DMS 273 (cell line): Measurements from ENCODE around the gene PPP4R4.
"Not testable (repeated sequence)": the region's sequence is repeated elsewhere in the genome, so short reads cannot be mapped to it uniquely, and the experiment has no call there.

ENCODE experiments used
- DNase-seq: peaks from one replicate; lab custom pipeline; 2025; ENCODE audit not compliant: unreplicated experiment; lab: John Stamatoyannopoulos, UW

Gene PPP4R4

DNA sequence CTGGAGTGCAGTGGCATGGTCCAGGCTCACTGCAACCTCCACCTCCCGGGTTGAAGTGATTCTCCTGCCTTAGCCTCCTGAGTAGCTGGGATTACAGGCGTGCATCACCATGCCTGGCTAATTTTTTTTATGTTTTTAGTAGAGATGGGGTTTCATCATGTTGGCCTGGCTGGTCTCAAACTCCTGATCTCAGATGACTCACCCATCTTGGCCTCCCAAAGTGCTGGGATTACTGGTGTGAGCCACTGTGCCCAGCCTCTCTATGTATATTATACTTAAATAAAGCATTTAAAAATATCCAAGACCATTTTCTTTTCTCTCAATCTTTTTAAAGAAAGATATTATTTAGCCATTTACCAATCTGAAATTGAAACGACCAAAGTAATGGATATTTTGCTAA is 90.1 kb downstream of the PPP4R4 start:
- not testable (repeated sequence) for DNase-seq

DNA sequence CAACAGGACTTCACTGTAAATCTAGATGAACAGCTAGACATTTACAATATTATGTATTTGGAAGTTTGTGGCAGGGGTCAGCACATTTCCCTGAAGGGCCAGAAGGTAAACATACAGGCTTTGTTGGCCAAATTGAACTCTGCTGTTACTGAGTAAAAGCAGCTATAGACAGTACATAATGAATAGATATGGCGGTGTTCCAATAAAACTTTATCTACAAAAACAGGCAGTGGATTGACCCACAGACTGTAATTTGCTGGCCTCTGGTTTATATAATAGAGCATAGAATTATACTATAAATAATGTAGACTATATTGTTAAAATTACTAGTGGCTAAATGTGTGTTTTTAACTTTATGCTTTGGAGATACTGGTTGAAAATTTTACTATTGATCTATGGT is 93.2 kb downstream of the PPP4R4 start:
- no peak for DNase-seq

DNA sequence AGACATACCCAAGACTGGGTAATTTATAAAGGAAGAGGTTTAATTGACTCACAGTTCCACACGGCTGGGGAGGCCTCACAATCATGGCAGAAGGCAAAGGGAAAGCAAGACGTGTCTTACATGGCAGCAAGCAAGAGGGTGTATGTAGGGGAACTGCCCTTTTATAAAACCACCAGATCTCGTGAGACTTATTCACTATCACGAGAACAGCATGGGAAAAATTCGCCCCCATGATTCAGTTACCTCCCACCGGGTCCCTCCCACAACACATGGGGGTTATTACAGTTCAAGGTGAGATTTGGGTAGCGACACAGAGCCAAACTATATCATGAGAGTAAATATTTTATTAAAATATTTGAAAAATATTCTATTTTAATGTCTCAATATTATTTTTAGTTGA is 94.5 kb downstream of the PPP4R4 start:
- DNase-seq = not testable (repeated sequence)

DNA sequence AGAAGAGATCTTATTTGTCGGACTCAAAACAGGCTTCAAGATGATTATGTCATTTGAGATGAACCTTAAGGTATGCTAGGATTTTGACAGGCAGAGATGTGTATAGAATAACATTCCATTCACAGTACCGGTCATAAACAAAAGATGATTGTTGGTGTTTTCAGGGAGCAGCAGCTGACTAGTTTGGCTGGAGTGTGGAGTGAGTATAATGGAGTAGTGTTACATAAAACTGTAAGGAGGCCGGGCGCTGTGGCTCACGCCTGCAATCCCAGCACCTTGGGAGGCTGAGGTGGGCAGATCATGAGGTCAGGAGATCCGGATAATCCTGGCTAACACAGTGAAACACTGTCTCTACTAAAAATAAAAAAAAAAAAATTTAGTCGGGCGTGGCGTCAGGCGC is 95.0 kb downstream of the PPP4R4 start:
- no peak for DNase-seq

DNA sequence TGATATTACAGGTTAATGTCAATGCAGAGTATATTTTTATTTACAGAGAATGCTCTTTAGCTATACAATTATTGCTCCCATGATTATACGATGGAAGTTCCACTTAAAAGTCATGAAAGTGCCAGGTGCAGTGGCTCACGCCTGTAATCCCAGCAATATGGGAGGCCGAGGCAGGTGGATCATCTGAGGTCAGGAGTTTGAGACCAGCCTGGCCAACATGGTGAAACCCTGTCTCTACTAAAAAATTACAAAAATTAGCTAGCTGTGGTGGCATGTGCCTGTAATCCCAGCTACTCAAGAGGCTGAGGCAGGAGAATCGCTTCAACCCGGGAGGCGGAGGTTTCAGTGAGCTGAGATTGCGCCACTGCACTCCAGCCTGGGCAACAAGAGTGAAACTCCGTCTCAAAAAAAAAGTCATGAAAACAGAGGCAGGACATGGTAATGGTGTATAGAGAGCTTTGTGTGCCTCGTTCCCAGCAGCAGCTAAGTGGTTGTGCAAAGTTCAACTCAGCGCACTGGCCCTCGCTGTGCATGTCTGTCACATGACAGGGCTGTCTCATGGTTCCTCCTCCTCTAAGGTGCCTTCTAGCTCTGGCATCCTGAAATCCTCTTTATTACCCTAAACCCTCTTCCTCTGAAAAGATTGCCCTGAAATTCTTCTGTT is 102.9 kb downstream of the PPP4R4 start:
- not testable (repeated sequence) for DNase-seq

DNA sequence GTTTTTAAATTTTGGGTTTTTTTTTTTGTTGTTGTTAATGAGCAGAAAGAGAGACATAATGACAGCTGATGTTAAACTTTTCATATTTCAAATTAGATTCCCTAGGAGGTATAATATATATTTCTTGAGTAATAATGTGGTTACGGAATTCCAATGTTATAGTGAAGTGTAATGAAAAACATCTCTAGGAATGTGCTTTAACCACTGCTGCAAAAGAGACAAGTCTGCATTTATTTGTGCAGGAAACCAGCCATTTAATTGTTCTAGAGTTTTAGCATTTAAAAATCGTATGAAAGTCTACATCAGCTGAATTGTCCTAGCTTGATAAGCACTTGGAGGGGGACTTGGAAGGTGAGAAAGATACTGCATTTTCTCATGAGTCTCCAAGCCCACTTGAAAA is 104.6 kb downstream of the PPP4R4 start:
- DNase-seq = no peak

DNA sequence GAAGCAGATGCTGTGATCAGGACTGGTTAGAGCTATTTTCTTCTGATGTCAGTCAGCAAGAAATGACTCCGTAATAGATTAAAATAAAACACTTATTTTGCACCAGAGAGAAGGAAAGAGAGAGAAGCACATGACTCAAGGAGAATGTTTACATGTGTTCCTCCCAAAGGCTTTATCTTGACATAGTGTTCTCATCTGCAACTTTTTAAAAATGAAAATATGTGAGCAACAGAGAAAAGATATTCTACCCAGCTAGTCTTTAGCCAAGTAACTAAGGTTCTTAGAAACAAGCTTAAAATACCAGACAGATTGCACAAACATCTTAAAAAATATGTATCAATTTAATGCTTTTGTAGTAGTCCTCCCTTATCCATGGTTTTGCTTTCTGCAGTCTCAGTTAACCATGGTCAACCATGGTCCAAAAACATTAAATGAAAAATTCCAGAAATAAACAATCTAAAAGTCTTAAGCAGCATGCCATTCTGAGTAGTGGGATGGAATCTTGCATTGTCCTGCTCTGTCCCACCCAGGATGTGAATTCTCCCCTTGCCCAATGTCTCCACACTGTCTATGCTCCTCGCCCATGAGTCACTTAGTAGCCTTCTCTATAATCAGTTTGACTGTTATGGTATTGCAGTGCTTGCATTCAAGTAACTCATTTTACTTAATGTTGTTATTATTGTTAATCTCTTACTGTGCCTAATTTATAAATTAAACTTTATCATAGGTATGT is 109.0 kb downstream of the PPP4R4 start:
- no peak for DNase-seq

DNA sequence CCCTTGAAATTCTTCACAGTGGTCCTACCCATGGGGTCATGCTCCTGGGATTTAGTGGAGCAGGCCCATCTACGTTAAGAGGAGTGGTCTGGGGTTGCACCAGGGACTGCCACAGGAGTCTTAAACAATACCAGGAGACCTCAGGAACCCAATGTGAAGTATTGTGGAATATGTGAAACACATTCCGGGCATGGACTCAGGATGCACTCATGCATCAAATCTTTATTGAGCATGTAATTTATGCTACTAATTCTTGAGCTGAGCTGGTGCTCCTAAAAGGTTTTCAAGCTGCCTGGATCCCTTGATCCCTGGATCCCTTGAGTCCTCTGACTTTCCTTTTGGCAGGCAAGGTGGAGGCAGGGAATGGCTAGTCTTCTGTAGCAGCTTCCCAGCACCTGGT is 110.1 kb downstream of the PPP4R4 start:
- no peak for DNase-seq

DNA sequence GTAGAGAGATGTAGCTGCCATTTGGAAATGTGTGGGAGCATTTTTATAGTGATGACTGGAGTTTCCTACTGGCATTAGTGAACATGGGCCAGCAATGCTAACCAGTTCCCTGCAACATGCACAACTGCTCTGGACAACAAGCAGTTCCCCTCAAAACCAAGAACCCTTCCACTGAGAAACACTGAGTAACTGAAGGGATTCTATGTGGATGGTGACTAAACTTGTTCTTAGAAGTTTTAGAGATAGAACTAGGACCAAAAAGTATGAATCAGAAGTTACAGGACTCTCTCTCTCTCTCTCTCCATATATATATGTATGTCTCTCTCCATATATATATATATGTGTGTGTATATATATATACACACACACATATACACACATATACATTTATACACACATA is 111.0 kb downstream of the PPP4R4 start:
- DNase-seq = no peak

DNA sequence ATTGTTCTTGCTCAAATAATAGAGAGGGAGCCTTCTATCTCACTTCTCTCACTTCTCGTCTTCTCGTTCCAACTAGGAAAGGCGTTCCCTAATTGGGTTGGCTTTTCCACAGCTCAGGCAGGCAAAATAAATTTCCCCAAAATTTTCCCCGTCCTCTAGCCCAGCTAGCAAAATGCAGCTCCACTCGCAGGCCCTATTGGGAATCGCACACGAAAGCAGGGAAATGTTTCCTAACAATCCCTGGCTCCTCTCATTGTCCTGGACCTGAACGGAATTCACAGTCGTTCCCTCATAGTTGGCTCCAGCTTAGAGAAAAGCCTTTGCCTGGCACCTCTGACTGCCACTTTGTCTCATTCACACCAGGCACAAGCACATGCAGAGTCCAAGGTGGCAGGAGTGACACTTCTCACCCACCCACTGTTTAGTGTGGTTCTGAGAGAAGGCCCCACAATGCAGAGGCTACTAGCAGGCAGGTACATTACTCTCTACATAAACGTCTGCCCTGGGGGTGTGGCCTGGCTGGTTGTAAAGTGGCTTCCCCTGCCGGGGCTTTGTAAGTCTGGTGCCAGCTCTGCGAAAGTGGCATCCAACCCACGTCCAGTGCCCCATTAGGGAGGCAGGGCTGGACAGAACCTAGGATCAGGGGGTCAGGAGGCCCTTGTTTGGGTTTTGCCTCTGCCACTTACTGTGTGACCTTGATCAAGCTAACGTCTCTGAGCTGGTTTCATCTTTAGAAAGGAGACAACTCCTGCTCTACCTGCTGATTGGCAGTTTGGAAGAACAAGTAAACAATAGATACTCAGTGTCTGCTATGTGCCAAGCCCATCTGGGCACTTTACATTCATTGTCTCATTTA is 114.7 kb downstream of the PPP4R4 start:
- DNase-seq = no peak

DNA sequence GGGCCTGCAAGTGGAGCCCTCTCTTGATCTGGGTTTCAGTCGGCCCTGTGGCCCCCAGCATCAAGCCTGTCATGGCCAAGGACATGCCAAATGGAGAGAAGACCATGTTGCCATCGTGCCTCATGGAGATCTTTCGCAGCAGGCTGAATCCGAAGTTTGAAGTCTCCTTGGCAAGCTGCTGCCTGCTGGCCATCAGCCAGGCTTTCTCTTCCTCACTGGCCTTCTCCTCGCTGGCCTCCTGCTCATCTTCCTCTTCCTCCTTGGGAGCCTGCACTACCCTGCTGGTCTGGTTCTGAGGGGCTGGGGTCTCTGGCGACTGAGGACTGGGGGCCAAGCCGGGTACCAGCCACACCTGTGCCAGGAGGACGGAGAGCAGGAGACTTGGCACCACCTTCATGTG is 116.1 kb downstream of the PPP4R4 start:
- no peak for DNase-seq

DNA sequence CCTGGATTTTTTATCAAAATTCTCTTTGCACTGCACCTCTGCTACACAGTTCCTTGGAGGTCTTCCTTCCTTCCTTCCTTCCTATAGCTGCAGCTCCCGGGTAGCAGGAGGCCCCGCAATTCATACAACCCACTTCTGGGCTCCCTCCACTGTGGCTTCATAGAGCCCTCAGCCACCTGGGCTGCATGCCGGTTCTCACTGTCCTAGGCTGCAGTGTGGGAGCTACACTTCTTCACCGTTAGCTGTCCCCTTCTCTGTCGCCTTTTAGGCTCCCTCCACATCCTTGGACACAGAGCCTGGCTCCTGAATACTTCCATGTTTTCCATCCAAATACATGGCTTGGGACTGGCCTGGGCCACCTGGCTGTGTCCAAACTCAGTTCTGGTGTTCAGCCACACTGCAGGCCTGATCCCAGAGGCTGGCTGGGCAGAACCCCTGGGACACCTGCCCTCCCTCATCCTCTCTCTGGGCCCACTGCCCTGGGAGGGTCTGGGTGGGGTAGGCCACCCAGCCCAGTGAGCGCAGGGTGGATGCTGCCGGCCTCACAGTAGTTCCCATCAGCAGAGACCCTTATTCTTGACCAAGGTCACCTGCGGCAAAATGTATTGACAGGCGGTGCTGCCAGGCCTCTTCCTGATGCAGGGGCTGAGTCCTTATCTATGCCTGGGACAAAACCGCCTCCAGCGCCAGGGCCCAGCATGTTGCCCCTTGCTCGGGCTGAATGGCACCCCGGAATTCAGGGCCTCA is 117.2 kb downstream of the PPP4R4 start:
- DNase-seq = no peak

DNA sequence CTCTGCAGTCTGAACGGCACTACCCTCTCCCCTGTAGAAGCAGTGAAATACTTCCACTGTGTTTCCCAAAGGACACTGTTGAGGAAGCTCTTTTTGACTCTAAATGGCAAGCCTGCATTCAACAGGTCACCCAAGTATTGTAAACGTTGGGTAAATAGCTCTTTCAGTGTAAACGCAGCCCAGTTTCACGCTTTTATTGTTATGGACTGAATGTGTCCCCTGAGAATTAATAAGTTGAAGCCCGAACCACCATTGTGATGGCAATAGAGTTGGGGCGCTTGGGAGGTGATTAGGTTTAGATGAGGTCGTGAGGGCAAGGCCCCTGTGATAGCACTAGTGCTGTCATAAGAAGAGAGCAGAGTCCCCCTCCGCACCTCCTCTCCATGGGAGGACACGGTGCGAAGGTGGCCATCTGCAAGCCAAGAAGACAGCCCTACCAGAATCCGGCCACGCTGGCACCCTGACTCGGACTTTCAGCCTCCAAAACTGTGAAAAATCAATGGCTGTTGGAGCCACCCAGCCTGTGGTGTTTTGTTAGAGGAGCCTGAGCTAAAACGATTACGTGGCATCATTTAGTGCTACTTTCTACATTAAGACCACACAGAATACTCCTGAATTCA is 117.9 kb downstream of the PPP4R4 start:
- no peak for DNase-seq

DNA sequence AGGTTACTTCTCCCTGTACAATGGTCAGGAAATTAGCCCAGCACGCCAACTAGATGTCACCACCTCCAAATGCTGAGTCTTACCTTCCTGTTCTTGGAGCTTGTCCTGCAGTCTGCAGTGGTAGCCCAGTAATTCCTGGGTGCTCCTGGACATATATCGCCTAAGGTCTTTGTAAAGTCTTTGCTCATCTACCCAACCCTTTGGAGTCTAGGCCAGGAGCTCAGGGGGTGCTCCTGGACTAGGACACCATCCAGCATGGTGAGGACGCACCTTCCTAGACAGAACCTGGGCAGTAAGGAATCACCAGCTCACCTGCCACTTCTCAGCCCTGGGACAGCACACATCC is 118.4 kb downstream of the PPP4R4 start:
- no peak for DNase-seq

DNA sequence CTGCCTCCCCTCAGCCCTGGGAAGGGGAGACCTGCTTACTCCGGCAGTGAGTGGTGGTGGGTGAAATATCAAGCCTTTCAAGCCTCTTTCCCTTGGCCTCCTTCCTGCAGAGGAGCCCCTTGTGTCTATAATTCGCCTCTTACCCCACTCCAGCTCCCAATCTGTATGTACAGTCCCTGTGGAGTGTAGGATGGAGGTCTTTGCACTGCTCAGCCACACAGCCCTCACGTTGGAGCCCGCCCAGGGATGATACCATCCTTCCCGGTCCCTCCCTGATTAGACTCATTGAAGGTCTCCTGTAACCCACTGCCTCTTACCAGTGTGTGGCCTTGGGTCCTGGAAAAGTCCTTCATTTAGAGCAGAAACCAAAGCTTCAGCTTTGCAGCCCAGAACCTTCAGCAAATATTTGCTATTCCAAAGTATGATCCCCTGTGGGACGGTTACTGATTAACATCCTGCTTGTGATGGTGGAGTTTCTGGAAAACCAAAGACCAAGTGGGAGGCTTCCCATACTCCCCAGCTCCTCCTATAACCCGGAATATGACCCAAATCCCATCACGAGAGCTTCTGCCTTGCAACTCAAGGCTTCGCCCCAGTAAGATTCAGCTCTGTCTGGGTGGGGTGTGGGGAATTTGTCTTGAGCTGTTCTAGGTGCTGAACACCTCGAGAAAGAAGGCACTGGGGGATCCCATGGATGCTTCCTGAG is 118.9 kb downstream of the PPP4R4 start, which contains the start of gene SERPINA10:
TSS of gene SERPINA10 (minus strand) at position 397 of the 706 bp plus-strand sequence. CDS start 2,675 bp downstream, outside the sequence.
- no peak for DNase-seq

DNA sequence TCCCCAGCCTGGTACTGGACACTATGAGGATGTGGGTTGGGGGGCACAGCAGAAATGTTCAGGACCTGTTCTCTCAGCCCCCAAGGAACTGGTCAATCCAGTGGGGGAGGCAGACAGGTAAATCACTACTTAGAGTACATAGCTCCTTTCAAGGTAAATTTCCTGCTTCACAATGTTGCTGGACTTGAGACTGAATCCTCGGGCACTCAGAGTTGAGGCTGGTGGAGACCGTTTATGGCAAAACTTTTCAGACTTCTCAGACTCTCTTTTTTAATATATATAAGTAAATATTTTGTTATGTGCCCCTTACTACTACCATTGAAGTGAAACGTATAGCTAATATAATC is 119.4 kb downstream of the PPP4R4 start:
- DNase-seq = no peak

DNA sequence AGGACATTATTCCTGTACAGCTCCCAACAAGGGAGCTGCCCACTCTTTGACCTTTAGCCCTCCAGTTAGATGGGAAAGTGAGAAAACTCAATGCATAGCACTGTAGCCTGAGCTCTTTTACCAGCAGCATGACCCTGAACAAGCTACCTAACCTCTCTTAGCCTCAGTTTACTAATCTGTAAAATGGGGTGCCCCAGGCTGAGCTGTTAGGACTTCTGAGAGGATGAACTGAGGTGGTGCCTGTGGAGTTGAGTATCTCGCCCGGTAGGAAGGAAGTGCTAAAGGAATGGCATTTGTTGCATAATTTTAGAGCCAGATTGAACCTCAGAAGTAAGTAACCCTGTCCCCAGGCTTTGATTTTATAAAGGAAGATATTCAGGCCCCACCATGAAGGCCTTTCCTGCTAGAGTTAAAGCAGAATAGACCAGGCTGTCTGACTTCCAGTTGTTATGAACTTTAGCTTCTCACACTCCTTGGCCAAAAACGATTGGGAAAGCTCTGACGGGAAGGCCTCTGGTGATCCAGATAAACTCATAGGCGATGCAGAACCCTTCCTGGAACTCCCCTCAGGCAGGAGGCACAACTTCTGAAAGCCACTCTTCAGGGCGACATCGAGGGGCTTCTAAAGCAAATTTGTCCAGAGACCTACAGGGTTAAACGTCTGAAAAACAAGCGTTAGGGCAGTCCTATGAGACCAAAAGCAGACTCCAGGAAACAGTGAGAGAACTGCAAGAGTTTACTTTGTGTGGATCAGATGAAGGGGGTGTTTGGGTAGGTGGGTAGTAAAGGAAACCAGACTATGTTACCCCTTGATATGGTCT is 121.4 kb downstream of the PPP4R4 start:
- DNase-seq = no peak

DNA sequence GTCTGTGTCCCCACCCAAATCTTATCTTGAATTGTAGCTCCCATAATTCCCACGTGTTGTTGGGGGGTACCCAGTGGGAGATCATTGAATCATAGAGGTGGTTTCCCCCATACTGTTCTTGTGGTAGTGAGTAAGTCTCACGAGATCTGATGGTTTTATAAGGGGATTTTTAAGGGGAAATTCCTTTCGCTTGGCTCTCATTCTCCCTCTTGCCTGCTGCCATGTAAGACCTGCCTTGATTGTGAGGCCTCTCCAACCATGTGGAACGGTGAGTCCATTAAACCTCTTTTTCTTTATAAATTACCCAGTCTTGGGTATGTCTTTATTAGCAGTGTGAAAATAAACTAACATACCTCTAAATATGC is 122.0 kb downstream of the PPP4R4 start:
- not testable (repeated sequence) for DNase-seq

DNA sequence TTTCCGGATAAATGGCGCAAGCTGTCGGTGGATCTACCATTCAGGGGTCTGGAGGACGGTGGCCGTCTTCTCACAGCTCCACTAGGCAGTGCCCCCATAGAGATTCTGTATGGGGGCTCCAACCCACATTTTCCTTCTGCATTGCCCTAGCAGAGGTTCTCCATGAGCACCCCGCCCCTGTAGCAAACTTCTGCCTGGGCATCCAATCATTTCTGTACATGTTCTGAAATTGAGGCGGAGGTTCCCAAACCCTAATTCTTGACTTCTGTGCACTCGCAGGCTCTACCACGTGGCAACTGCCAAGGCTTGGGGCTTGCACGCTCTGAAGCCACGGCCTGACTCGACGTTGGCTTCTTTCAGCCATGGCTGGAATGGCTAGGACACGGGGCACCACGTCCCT is 124.0 kb downstream of the PPP4R4 start:
- no peak for DNase-seq
